CMK (cell line): ENCODE data around the gene CRELD2.

ENCODE experiments used
- DNase-seq: peaks from one replicate; pipeline ENCODE4 v3.0.0-alpha.2; 2010; ENCODE audit warnings: low read depth

The CRELD2 gene

DNA sequence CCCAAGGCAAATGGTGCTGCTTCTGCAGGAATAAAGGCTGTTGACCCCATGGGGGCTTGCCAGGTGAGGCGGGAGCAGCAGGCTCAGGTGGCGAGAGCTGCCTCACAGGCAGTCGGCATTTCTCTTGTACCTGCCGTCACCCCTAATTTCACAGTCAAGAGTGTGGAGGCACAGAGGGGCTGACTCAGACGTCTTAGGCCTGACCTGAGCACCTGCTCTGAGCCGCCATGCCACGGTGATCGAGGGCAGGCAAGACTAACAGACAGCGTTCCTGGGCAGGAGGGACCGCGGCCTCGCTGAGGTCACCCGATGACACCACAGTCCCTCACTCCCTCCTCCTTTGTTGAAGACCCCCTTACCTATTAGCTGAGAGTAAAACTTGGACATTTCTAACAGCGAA, 5.4 kb upstream of the CRELD2 start:
- DNase-seq, result no peak

- DNase-seq, result no peak
Observed at GRCh38 chr22:49913446-49913845, 5.0 kb upstream of the CRELD2 start.

GRCh38 chr22:49914256-49914655, 4.2 kb upstream of the CRELD2 start:
- no peak for DNase-seq

GRCh38 chr22:49915610-49916009, 2.8 kb upstream of the CRELD2 start:
- no peak for DNase-seq

DNA sequence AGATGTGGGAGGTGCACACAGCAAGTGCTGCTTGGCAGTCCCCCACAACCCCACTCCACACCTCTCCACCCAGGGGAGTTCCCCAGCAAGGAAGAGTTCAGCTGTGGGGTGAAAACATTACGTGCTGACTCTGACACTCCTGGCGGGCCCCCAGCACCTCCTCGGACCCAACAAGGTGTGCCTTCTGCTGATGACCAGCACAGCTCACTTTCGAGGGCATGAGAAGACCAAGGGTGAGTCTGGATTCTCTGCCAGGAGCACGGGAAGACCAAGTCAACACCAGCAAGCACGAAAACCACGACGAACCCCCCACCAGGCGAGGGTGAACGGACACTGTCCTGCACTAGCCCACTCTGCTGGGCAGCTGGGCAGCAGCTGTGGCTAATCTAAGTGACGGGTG, 1.6 kb upstream of the CRELD2 start:
- DNase-seq, result no peak

DNA sequence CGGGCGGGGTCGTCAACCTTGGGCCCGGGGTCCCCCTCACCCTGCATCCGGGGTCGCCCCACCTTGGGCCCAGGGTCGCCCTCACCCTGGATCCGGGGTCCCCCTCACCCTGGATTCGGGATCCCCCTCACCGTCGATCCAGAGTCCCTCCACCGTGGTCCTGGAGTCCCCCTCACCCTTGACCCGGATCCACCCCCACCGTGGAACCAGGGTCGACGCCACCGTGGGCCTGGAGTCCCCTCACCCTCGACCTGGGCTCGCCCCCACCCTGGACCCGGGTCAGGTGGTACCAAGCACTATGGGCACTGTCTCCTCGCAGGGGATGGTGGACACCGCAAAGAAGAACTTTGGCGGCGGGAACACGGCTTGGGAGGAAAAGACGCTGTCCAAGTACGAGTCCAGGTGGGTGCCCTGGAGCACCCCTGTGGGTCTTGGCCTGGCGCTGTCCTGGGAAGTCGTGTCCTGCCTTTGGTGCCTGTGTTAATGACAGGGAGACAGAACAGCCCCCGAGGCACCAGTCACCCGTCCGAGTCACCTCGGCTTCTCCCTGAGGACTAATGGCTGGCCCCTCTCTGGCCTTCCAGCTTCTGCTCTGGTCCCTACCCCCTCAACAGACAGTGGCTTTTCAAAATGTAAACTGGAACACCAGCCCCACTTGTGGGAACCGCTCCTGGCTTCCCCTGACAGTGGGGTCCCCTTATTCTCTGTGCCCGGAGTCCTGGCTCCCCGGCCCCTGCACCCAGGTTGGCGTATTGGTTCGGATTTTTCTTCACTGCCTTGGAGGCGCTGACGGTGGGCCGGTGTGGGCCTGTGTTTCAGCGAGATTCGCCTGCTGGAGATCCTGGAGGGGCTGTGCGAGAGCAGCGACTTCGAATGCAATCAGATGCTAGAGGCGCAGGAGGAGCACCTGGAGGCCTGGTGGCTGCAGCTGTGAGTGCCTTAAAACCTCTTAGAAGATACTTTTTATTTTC, 762 bp downstream of the CRELD2 start:
- DNase-seq, result no peak

DNA sequence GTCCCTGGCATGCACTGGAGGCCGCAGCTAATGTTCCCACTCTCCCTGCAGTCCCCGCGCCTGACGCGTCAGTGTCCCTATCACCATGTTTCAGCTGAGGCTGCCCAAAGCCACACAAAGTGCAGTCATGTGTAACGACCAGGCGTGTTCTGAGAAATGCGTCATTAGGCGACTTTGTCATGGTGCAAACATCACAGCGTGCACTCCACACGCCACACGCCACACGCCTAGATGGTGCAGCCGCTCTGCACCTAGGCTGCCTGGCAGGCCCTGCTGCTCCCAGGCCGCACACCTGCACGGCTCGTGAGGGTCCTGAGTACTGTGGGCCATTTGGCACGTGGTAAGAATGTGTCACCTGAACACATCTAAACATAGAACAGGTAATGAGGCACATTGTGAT, 2.4 kb downstream of the CRELD2 start:
- DNase-seq, result no peak

- no peak for DNase-seq
Observed at GRCh38 chr22:49921508-49922278, 3.3 kb downstream of the CRELD2 start.

DNA sequence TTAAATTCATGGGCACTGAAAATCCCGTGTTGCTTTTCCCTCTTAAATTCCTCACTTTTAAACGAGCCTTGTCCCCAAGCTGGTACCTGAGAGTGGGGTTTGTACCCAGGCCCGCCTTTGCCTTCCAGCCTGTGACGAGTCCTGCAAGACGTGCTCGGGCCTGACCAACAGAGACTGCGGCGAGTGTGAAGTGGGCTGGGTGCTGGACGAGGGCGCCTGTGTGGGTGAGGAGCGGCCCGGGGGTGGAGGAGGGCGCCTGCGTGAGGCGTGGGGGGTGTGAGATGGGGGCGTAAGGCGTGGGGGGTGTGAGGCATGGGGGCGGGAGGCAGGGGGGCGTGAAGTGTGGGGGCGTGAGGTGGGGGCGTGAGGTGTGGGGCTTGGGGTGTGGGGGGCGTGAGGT, 4.0 kb downstream of the CRELD2 start:
- no peak for DNase-seq

DNA sequence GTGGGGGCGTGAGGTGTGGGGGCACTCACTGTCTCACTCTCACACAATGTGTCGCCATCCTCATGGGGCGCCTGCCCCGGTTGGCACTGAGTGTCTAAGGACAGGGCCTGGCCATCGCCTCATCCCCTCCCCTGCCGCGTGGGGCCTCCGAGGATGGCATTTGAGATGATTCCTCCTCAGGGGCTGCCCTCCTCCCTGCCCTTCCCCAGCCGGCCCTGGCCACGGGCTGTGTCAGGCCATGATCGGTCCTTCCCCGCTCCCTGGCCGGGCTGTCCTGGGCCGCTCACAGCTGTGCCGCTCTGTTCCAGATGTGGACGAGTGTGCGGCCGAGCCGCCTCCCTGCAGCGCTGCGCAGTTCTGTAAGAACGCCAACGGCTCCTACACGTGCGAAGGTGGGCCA, 4.5 kb downstream of the CRELD2 start:
- no peak for DNase-seq

- no peak for DNase-seq
Observed at GRCh38 chr22:49923445-49923844, 5.0 kb downstream of the CRELD2 start.

DNA sequence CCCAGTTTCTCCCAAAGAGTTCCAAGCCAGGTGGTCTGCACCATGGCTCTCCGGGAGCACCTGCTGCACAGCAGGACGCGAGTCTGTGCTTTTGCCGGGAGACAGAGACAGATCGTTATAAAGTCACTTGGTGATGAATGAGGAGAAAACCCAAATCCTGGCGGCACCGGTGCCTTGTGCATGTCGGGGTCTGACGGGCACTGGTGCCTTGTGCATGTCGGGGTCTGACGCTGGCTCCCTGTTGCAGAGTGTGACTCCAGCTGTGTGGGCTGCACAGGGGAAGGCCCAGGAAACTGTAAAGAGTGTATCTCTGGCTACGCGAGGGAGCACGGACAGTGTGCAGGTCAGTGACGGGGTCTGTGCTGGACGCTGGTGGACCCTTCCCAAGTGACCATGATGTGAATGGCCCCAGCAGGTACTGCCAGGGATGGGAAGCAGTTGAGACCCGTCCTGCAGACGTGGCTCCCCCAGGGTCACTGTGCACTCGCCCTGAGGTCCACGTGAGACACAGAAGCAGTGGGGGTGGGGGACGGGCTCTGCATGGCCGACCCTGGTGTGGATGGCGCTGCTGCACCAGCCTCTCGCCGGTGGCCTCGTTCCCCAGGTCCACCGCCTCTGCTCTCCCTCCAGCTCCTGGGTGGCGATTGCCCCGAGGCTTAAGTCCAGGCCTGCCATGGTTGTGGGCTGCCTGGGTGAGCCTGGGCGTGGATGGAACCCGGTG, 5.8 kb downstream of the CRELD2 start:
- no peak for DNase-seq

DNA sequence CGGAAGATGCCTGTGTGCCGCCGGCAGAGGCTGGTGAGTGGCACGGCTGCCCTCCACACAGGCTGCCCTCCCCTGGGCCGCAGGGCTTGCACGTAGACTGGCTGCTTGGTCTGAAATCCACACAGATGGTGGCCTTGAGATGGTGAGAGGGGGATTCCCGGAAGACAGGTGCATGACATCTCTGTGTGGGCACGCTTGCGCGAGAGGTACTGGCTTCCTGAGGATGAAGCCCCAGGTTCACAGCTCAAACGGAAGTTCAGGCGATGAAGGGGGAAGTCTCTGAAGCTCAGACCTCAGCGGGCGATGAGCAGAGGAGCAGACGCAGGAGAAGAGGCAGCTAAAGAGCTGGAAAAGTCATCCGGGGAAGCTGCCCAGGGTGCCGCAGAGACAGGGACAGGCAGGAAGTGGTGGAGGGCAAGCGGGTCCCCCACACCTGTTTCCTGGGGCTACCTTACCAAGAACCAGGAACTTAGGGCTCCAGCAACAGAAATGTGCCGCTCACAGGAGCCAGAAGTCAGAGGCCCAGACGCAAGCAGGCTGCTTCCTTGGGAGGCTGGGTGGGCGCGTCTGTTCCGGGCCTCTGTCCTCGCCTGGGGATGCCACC, 7.2 kb downstream of the CRELD2 start:
- DNase-seq, result no peak

GRCh38 chr22:49926916-49927315, 8.5 kb downstream of the CRELD2 start:
- DNase-seq, result no peak

GRCh38 chr22:49927483-49928184, 9.2 kb downstream of the CRELD2 start:
- no peak for DNase-seq

DNA sequence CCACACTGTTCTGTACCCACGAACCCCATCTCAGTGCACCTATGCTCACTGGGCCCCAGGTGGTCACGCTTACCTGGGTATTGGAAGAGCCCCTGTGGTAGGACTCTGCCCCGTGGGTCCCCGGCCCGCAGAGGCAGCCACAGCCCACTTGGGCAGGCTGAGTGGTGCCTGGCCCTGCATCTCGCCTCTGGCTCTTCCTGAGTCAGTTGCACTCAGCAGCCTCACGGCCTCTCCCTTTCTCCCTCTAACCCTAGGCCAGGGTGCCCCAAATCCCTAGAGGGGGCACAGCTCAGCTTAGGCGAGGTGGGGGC, 9.7 kb downstream of the CRELD2 start:
- no peak for DNase-seq

DNA sequence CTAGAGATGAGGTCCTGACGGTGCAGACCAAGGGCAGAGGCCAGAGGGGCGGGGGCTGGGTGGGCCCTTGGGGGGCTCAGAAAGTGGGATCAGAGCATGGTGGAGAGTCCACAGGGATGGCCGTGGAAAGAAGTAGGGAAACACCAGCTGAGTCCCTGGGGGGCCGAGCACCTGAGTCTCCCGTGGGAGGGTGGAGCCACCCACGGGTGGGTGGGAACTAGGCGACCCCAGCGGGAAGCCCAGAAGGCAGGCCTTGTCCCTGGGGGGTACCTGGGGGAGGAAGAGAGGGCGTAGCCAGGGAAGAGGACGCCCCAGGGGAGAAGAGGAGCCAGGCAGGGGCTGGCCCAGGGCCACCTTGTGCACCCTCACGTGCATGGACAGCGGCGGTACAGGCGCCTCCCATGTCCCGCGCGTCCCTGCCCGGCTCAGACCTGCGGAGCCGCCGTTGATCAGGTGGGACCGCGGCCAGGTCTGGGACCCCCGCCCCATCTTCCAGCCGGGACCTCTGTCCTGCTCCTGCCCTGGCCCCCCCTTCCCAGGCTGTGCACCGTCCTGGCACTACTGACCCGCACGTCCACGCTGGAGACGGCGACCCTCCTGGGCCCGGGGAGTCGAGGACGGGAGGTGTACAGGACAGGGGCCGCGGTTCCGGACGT, 10.2 kb downstream of the CRELD2 start:
- DNase-seq, result no peak

DNA sequence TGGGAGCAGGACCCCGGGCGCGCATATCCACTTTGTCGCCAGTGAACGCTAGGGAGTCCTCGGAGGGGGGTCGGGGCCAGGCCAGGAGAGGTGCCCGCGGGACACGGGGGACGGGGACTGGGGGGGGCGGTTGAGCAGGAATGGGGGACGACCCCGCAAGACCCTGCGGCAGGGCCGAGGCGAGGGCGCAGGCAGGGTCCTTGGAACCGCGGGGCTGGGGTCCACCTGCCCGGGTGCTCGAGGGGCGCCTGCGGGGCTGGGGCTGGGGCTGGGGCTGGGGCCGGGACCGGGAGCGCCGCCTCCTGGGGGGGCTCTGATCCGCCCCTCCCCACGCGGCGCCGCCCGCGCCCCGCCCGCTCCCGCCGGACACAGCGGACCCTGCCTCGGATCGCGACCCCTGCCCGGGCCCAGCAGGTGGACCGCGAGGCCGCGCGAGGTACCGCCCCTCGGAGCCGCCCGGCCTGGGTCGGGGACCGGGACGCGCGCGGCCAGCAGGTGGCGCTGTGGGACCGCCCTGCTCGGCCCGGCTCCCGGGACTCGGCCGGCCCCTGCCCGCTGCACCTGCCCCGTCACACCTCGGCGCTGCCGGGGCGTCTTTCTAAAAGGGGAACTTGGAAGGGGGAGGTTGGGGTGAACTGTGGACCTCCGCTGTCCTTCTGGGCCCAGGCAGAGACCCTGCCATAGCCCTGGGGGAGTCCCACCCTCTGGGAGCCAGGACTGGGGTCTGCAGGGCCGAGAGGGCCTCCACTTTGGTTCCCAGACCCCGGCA, 11.0 kb downstream of the CRELD2 start:
- no peak for DNase-seq

DNA sequence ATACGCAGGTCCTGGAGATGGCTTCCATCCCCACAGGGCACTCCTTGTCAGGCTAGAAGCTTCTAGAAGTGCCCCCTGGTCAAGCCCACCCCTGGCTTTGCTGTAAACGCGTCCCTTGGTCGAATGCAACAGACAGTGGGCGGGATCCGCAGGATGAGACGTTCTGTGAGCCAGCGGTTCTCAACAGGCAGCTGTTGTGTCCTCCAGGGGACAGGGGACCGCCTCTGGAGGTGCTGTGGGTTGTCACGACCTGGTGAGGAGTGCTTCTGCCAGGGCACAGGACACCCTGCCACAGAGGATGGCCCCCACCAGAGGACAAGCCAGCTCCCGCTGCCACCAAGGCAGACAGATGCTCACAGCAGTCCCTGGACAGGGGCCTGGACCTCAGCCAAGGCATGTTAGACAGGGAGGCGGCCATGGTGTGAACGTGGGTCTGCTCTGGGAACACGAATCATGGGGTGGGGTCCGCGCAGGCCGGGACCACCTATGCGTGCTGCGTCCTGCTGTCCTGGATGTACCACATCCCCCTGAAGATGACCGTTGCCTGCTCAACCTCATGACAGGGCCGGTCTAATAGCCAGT, 11.7 kb downstream of the CRELD2 start:
- DNase-seq, result no peak
